ENCODE measurements around the gene CIRBP. TPM values are rescaled to one million over a fixed set of nuclear protein-coding genes. Genes with fewer than 3 reads are reported as not detected.

The CIRBP gene
- total and polyA plus RNA-seq, 7 donors = 129 to 1,004 (median 602) TPM

GRCh38 chr19:1261538-1261797, 7.7 kb upstream of the CIRBP start:
- Histone ChIP-seq H3K4me3 (peak overlapping the region; percentile 48 to 69 (median 61)), H3K4me1 (peaks cover 0 to 74% (median 71%) of the 10 kb centered on the region in 4 donors), H3K27me3 (no peaks in the 10 kb centered on the region), H3K27ac (peak overlapping the region; percentile 96 to 100 (median 100)), H3K9me3 (no peaks in the 10 kb centered on the region), H3K36me3 (peaks cover 0 to 18% (median 6%) of the 10 kb centered on the region in 4 donors)
- 2 to 9% methylated on average over 14 of the region's 14 CpGs for WGBS, 2 donors
- TF ChIP-seq, protein P1, sequence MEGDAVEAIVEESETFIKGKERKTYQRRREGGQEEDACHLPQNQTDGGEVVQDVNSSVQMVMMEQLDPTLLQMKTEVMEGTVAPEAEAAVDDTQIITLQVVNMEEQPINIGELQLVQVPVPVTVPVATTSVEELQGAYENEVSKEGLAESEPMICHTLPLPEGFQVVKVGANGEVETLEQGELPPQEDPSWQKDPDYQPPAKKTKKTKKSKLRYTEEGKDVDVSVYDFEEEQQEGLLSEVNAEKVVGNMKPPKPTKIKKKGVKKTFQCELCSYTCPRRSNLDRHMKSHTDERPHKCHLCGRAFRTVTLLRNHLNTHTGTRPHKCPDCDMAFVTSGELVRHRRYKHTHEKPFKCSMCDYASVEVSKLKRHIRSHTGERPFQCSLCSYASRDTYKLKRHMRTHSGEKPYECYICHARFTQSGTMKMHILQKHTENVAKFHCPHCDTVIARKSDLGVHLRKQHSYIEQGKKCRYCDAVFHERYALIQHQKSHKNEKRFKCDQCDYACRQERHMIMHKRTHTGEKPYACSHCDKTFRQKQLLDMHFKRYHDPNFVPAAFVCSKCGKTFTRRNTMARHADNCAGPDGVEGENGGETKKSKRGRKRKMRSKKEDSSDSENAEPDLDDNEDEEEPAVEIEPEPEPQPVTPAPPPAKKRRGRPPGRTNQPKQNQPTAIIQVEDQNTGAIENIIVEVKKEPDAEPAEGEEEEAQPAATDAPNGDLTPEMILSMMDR (IDR thresholded peaks at IDR 0.05) = peak in 1 of 4 experiments; percentile 37
- no peak for TF ChIP-seq EP300 (IDR thresholded peaks at IDR 0.05)
- intact Hi-C loops (cut with DNase I) = loop anchor here (10.0 kb wide), 1 partner anchor 687 kb away; the partner anchor contains the start of gene BSG
- DNase-seq = peak; percentile 78

DNA sequence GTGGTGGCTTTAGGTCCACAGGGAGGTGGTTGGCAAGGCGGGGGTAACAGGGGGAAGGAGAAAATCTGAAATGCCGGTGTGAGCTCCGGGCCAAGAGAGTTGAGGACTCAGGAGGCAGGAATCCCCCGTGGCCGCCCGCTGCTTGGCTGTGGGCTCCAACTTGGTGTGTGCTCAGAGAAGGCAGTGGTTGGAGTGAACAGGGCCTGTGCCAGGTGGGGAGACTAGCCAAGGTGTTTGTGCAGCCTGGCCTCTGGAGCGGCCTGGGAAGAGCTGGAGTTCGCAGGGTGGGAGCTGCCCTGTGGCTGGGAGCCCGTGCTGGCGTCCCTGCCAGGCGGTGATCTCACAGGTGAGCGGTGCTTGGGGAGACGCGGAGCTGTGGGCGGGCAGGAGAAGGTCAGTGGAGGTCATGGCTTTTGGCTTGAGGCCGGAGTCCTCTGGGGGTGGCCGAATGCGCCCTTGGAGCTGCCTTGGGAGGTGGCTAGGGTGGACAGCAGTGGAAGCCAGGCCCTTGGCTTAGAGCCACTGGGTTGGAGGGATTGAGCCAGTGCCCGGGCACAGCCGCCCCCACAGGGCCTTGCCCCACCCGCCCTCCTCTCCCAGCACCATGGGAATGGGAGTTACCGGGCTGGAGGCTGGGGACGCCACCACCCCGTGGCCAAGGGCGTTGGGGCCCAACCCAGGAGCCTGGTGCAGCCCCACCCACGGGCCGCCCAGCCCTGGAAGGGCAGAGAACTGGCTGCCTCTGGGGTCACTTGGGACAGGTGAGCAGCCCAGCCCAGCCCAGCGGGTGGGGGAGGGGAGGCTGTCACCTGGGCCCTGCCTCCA, 7.1 kb upstream of the CIRBP start:
- DNase-seq = peak; percentile 86
- no peaks in the 10 kb centered on the region for H3K9me3 ChIP-seq
- intact Hi-C loops (cut with DNase I) = loop anchor here (10.0 kb wide), 1 partner anchor 687 kb away; the partner anchor contains the start of gene BSG
- 8 to 32% methylated on average over 28 of the region's 28 CpGs for WGBS, 2 donors
- no peaks in the 10 kb centered on the region for H3K27me3 ChIP-seq
- H3K4me1 ChIP-seq = peaks cover 0 to 77% (median 74%) of the 10 kb centered on the region in 4 donors
- H3K27ac ChIP-seq = peak overlapping the region; percentile 96 to 100 (median 100)
- peak overlapping the region in 3 of 4 donors; percentile 56 to 69 (median 66) for H3K4me3 ChIP-seq
- TF ChIP-seq POLR2AphosphoS5 (IDR thresholded peaks at IDR 0.05) (peak; percentile 11 to 44 (median 32)), EP300 (IDR thresholded peaks at IDR 0.05) (no peak), POLR2A (IDR thresholded peaks at IDR 0.05) (peak in 1 of 2 donors; percentile 25)
- TF ChIP-seq, protein P1 (IDR thresholded peaks at IDR 0.05) = no peak
- H3K36me3 ChIP-seq = peaks cover 0 to 13% (median 2%) of the 10 kb centered on the region in 4 donors

DNA sequence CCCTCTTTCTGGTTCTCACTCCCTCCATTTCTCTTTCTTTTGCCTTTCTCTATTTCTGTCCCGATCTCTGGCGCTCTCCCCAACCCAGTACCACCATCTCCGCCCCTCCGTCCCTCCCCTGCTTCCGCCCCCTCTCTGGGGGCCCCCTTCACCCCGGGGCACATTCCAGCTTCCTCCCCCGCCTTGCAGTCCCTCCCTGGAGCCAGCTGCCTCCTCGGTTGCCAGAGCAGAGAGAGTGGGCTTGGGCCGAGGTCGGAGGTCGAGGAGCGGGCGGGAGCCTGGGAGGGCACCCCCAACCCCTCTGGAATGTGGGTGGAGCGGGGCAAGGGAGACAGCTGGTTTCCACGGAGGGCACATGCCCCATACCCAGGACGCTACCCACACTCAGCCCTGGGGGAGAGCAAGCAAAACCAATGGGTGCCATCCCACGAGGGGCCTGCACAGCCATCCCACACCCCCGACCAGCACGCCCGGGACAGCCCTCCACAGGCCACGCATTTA, 6.5 kb upstream of the CIRBP start:
- no peak for DNase-seq
- H3K36me3 ChIP-seq = peaks cover 0 to 6% (median 0%) of the 10 kb centered on the region in 4 donors
- no peaks in the 10 kb centered on the region for H3K27me3 ChIP-seq
- 10 to 43% methylated on average over 21 of the region's 21 CpGs for WGBS, 2 donors
- H3K9me3 ChIP-seq = no peaks in the 10 kb centered on the region
- H3K4me3 ChIP-seq = no peak overlapping the region
- TF ChIP-seq POLR2AphosphoS5 (IDR thresholded peaks at IDR 0.05) (no peak), POLR2A (IDR thresholded peaks at IDR 0.05) (no peak), EP300 (IDR thresholded peaks at IDR 0.05) (no peak)
- TF ChIP-seq, protein P1 (IDR thresholded peaks at IDR 0.05) = no peak
- peak overlapping the region; percentile 96 to 100 (median 100) for H3K27ac ChIP-seq
- intact Hi-C loops (cut with DNase I) = loop anchor here (10.0 kb wide), 1 partner anchor 688 kb away; the partner anchor contains the start of gene BSG
- H3K4me1 ChIP-seq = peaks cover 0 to 77% (median 77%) of the 10 kb centered on the region in 4 donors

- no peak for DNase-seq
- 46 to 53% methylated on average over 5 of the region's 5 CpGs for WGBS, 2 donors
- intact Hi-C loops (cut with DNase I) = loop anchor here (10.0 kb wide), 1 partner anchor 688 kb away; the partner anchor contains the start of gene BSG
- peaks cover 0 to 77% (median 77%) of the 10 kb centered on the region in 4 donors for H3K4me1 ChIP-seq
- H3K9me3 ChIP-seq = no peaks in the 10 kb centered on the region
- H3K27me3 ChIP-seq = no peaks in the 10 kb centered on the region
- H3K4me3 ChIP-seq = no peak overlapping the region
- H3K27ac ChIP-seq = peak overlapping the region; percentile 96 to 100 (median 100)
- TF ChIP-seq POLR2A (IDR thresholded peaks at IDR 0.05) = no peak
- no peak for TF ChIP-seq POLR2AphosphoS5 (IDR thresholded peaks at IDR 0.05)
- TF ChIP-seq EP300 (IDR thresholded peaks at IDR 0.05) = no peak
- TF ChIP-seq, protein P1 (IDR thresholded peaks at IDR 0.05) = no peak
- H3K36me3 ChIP-seq = peaks cover 0 to under 1% (median 0%) of the 10 kb centered on the region in 4 donors
Measured at GRCh38 chr19:1263188-1263587, 5.9 kb upstream of the CIRBP start.
